ENCODE results near the gene RASGRP3.

Gene RASGRP3

DNA sequence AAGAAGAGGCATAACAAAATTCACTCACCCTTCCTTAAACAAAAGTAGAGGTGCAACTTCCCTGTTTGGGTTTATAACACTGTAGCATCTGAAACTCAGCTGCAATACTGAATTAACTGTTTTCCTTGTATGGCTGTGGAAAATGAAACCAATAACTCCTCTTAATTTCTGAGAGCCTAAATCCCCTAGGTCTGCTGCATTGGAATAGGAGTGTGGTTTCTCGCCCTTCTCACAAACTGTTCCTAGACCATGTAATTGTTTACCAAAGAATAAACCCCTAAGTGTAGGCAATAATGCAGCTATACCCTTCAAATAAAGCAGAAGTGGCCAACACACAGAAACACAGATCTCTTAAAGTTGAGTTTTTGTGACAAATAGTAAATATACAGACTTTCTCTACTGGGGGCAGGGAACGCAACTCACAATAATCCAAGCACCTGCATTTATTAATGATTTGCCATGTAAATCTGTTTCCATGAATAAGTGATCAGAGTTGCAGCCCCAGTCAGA, 52.0 kb downstream of the RASGRP3 start:
- DNase-seq (ENCODE audit: low read depth in 1 of 2, low spot score in 1 of 2), result peak in 1 of 2 experiments; percentile 23
- TF ChIP-seq SPI1 (IDR thresholded peaks at IDR 0.05; ENCODE audit: borderline replicate concordance, low read depth) (peak; percentile 87), GABPA (IDR thresholded peaks at IDR 0.05; ENCODE audit: low read depth) (no peak), POLR2AphosphoS5 (IDR thresholded peaks at IDR 0.05; ENCODE audit: low read depth) (no peak)
- TF ChIP-seq, protein P1, sequence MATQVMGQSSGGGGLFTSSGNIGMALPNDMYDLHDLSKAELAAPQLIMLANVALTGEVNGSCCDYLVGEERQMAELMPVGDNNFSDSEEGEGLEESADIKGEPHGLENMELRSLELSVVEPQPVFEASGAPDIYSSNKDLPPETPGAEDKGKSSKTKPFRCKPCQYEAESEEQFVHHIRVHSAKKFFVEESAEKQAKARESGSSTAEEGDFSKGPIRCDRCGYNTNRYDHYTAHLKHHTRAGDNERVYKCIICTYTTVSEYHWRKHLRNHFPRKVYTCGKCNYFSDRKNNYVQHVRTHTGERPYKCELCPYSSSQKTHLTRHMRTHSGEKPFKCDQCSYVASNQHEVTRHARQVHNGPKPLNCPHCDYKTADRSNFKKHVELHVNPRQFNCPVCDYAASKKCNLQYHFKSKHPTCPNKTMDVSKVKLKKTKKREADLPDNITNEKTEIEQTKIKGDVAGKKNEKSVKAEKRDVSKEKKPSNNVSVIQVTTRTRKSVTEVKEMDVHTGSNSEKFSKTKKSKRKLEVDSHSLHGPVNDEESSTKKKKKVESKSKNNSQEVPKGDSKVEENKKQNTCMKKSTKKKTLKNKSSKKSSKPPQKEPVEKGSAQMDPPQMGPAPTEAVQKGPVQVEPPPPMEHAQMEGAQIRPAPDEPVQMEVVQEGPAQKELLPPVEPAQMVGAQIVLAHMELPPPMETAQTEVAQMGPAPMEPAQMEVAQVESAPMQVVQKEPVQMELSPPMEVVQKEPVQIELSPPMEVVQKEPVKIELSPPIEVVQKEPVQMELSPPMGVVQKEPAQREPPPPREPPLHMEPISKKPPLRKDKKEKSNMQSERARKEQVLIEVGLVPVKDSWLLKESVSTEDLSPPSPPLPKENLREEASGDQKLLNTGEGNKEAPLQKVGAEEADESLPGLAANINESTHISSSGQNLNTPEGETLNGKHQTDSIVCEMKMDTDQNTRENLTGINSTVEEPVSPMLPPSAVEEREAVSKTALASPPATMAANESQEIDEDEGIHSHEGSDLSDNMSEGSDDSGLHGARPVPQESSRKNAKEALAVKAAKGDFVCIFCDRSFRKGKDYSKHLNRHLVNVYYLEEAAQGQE (IDR thresholded peaks at IDR 0.05; ENCODE audit: insufficient replicate concordance, low read depth), result no peak
- TF ChIP-seq, protein P2, sequence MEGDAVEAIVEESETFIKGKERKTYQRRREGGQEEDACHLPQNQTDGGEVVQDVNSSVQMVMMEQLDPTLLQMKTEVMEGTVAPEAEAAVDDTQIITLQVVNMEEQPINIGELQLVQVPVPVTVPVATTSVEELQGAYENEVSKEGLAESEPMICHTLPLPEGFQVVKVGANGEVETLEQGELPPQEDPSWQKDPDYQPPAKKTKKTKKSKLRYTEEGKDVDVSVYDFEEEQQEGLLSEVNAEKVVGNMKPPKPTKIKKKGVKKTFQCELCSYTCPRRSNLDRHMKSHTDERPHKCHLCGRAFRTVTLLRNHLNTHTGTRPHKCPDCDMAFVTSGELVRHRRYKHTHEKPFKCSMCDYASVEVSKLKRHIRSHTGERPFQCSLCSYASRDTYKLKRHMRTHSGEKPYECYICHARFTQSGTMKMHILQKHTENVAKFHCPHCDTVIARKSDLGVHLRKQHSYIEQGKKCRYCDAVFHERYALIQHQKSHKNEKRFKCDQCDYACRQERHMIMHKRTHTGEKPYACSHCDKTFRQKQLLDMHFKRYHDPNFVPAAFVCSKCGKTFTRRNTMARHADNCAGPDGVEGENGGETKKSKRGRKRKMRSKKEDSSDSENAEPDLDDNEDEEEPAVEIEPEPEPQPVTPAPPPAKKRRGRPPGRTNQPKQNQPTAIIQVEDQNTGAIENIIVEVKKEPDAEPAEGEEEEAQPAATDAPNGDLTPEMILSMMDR (IDR thresholded peaks at IDR 0.05; ENCODE audit: insufficient read depth, low read length), result no peak
- Histone ChIP-seq H3K27me3 (ENCODE audit: insufficient read depth, poor library complexity, severe bottlenecking) (no peaks in the 10 kb centered on the region), H3K4me3 (replicated peaks; ENCODE audit: insufficient read depth, low read length) (no peak overlapping the region), H3K27ac (replicated peaks) (peak overlapping the region; percentile 42)

GRCh38 chr2:33529771-33530481, 53.5 kb downstream of the RASGRP3 start:
- DNase-seq (ENCODE audit: low read depth in 1 of 2, low spot score in 1 of 2), result no peak
- TF ChIP-seq, protein P2 (IDR thresholded peaks at IDR 0.05; ENCODE audit: insufficient read depth, low read length), result no peak
- no peak for TF ChIP-seq SPI1 (IDR thresholded peaks at IDR 0.05; ENCODE audit: borderline replicate concordance, low read depth)
- TF ChIP-seq, protein P1 (IDR thresholded peaks at IDR 0.05; ENCODE audit: insufficient replicate concordance, low read depth), result no peak
- TF ChIP-seq POLR2AphosphoS5 (IDR thresholded peaks at IDR 0.05; ENCODE audit: low read depth), result no peak
- no peak for TF ChIP-seq GABPA (IDR thresholded peaks at IDR 0.05; ENCODE audit: low read depth)
- H3K27ac ChIP-seq (replicated peaks), result no peak overlapping the region
- no peak overlapping the region for H3K4me3 ChIP-seq (replicated peaks; ENCODE audit: insufficient read depth, low read length)
- no peaks in the 10 kb centered on the region for H3K27me3 ChIP-seq (ENCODE audit: insufficient read depth, poor library complexity, severe bottlenecking)

DNA sequence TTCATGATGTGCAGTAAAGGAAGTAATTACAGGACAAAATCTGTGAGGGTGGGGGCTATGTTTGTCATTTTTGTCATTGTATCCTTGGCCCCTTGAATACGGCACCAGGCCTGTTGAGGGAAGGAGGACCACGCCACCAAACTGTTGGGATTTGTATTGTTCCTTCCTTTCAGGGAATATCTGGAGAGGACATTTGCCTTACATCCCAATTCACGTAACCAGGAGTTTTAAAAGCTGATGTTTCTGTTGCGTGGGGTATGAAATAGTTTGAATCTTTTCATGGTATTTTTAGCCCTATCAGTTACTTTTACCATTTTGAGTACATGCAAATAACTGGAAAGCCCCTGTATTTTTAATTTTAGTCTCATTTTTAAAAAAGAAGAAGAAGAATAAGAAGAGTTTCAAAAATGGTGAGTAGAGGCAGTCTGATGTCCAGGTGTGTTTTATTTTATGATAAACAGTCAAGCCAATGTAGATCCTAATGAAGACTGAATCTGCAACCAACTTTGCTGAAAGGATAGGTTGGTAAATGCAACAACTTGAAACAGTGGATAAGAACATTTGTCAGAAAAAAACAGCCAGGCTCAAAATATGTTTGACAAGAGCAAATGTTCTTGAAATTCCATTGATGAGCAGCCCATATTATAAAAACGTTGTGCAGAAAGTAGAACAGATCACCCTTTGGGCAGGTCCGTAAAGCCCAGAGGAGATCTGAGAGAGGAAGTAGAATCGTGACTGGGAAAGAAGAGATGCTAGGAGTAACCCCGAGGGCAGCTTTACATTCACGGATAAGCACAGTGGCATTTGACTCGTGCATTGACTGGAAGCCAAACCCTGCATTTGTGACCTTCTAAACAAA, 54.5 kb downstream of the RASGRP3 start:
- TF ChIP-seq GABPA (IDR thresholded peaks at IDR 0.05; ENCODE audit: low read depth), result no peak
- TF ChIP-seq POLR2AphosphoS5 (IDR thresholded peaks at IDR 0.05; ENCODE audit: low read depth), result no peak
- TF ChIP-seq SPI1 (IDR thresholded peaks at IDR 0.05; ENCODE audit: borderline replicate concordance, low read depth), result no peak
- TF ChIP-seq, protein P2 (IDR thresholded peaks at IDR 0.05; ENCODE audit: insufficient read depth, low read length), result no peak
- TF ChIP-seq, protein P1 (IDR thresholded peaks at IDR 0.05; ENCODE audit: insufficient replicate concordance, low read depth), result no peak
- DNase-seq (ENCODE audit: low read depth in 1 of 2, low spot score in 1 of 2), result no peak
- no peak overlapping the region for H3K27ac ChIP-seq (replicated peaks)

More for the DNA sequence above, 54.5 kb downstream of the RASGRP3 start:
- Histone ChIP-seq H3K27me3 (ENCODE audit: insufficient read depth, poor library complexity, severe bottlenecking) (no peaks in the 10 kb centered on the region), H3K4me3 (replicated peaks; ENCODE audit: insufficient read depth, low read length) (no peak overlapping the region)
